Measurements from ENCODE around the gene BCL11B.

BCL11B gene

DNA sequence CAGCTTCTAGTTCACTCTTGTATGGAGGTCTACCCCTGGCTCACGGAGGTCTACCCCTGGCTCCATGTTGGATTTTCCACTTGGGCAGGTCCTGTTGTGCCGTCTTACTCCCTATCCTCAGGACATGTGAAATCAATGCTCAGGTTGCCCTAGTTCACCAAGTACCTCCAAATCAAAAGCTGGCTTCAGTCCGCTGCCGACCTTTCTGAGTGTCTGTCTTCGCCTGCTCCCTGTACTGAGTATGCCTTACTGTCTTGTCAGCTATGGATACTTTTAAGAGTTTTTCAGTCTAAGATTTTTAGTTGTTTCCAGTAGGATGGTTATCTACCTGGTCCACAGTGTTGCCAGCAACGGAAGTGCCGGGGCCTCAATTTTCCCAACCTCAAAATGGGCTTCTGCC lies 40.1 kb upstream of the BCL11B start:
- ATAC-seq, result no peak
- no peak for TF ChIP-seq OSR1 (CRISPR knock-in tag; IDR thresholded peaks at IDR 0.05)

DNA sequence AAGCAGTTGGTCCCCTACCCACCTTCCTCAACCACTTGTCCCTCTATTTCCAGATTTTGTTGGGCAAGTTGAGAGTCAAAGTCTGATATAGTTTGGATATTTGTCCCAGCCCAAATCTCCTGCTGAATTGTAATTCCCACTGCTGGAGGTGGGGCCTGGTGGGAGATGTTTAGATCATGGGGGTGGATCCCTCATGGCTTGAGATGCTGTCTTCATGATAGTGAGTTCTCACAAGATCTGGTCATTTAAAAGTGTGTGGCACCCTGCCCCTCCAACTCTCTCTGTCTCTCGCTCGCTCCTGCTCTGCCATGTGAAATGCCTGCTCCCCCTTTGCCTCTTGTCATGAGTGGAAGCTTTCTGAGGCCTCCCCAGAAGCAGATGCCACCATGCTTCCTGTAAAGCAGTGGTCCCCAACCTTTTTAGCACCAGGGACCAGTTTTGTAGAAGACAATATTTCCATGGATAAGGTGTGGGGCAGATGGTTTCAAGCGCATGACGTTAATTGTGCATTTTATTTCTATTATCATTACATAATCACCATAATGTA lies 37.3 kb upstream of the BCL11B start:
- no peak for ATAC-seq
- TF ChIP-seq ISL1 (CRISPR knock-in tag; IDR thresholded peaks at IDR 0.05) (no peak), SNAI2 (CRISPR knock-in tag; IDR thresholded peaks at IDR 0.05) (no peak), TCF4 (CRISPR knock-in tag; IDR thresholded peaks at IDR 0.05; ENCODE audit: borderline replicate concordance) (no peak), OSR1 (CRISPR knock-in tag; IDR thresholded peaks at IDR 0.05) (no peak), GLIS3 (CRISPR knock-in tag; IDR thresholded peaks at IDR 0.05) (no peak), ZC3H10 (CRISPR knock-in tag; IDR thresholded peaks at IDR 0.05) (no peak), ZNF565 (CRISPR knock-in tag; conservative IDR thresholded peaks at IDR 0.05; ENCODE audit: low read depth) (no peak), ZNF70 (CRISPR knock-in tag; IDR thresholded peaks at IDR 0.05) (no peak), RARB (CRISPR knock-in tag; IDR thresholded peaks at IDR 0.05) (no peak), CSDC2 (CRISPR knock-in tag; IDR thresholded peaks at IDR 0.05) (no peak), PPARA (CRISPR knock-in tag; IDR thresholded peaks at IDR 0.05; ENCODE audit: borderline replicate concordance) (no peak)
- TF ChIP-seq, protein P1, sequence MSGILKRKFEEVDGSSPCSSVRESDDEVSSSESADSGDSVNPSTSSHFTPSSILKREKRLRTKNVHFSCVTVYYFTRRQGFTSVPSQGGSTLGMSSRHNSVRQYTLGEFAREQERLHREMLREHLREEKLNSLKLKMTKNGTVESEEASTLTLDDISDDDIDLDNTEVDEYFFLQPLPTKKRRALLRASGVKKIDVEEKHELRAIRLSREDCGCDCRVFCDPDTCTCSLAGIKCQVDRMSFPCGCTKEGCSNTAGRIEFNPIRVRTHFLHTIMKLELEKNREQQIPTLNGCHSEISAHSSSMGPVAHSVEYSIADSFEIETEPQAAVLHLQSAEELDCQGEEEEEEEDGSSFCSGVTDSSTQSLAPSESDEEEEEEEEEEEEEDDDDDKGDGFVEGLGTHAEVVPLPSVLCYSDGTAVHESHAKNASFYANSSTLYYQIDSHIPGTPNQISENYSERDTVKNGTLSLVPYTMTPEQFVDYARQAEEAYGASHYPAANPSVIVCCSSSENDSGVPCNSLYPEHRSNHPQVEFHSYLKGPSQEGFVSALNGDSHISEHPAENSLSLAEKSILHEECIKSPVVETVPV (CRISPR knock-in tag; IDR thresholded peaks at IDR 0.05), result no peak
- TF ChIP-seq, protein P2, sequence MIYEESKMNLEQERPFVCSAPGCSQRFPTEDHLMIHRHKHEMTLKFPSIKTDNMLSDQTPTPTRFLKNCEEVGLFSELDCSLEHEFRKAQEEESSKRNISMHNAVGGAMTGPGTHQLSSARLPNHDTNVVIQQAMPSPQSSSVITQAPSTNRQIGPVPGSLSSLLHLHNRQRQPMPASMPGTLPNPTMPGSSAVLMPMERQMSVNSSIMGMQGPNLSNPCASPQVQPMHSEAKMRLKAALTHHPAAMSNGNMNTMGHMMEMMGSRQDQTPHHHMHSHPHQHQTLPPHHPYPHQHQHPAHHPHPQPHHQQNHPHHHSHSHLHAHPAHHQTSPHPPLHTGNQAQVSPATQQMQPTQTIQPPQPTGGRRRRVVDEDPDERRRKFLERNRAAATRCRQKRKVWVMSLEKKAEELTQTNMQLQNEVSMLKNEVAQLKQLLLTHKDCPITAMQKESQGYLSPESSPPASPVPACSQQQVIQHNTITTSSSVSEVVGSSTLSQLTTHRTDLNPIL (CRISPR knock-in tag; IDR thresholded peaks at IDR 0.05; ENCODE audit: low read depth), result no peak

DNA sequence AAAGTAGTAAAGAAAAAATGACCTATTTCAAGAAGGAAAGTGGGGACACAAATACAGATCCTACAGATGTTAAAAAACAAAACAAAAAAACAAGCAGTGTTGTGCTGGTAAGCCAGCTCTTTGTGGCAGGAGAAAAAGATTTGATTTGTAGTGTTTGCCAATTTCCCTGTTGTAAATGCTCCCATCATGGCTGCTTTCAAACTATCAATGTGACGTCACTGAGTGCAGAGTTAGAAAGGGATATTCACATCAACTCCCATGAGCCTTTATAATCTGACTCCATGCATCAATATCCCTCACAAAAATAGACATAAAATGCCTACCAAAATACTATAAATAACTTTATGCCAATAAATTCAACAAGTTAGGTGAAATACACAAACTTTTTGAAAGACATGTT lies 32.2 kb upstream of the BCL11B start:
- ATAC-seq, result no peak
- TF ChIP-seq ZFP30 (CRISPR knock-in tag; IDR thresholded peaks at IDR 0.05) (no peak), ARNTL (CRISPR knock-in tag; IDR thresholded peaks at IDR 0.05; ENCODE audit: borderline replicate concordance, low read depth) (no peak)

DNA sequence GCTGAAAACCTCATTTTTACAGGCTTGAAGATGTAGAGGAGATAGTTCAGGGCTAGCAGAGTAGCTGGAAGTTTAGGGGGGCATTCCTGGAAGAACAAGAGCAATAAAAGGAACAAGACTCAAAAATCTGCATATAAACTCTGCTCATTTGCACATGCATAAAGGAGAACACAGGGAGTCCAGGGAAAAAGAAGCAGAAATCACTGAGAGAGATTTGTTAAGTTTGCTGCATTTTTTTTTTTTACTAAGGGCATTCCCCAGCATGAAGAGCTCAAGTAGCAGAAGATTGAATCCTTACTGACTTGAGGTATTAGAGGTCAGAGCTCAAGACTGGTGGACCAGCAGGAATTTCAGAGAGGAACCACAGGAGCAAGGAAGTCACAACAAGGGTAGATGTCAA lies 28.2 kb upstream of the BCL11B start:
- ATAC-seq, result no peak
- TF ChIP-seq ZNF565 (CRISPR knock-in tag; conservative IDR thresholded peaks at IDR 0.05; ENCODE audit: low read depth), result no peak
- no peak for TF ChIP-seq ZNF70 (CRISPR knock-in tag; IDR thresholded peaks at IDR 0.05)
- TF ChIP-seq, protein P1 (CRISPR knock-in tag; IDR thresholded peaks at IDR 0.05), result no peak
- no peak for TF ChIP-seq PPARA (CRISPR knock-in tag; IDR thresholded peaks at IDR 0.05; ENCODE audit: borderline replicate concordance)
- no peak for TF ChIP-seq ZFP3 (CRISPR knock-in tag; IDR thresholded peaks at IDR 0.05)

DNA sequence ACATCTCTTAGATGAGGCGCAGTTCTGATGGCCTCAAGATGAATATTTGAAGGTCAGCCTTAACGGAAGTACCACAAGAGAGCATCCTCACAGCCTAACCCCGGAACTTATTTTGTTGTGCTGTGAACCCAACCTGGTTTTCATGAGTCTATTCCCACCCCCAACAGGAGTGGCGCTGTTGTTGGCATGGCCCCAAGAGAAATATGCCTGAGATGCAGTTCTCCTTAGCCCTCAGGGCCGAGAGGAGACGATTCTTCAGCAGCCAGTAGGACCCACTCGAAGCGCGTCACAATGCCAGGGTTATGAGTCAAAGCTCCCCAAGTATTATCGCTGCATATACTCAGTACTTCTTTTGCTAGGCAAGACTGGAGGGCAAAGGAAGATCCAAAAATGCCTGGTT lies 24.5 kb upstream of the BCL11B start:
- no peak for TF ChIP-seq TCF4 (CRISPR knock-in tag; IDR thresholded peaks at IDR 0.05; ENCODE audit: borderline replicate concordance)
- TF ChIP-seq ZFP30 (CRISPR knock-in tag; IDR thresholded peaks at IDR 0.05), result no peak
- TF ChIP-seq ARNTL (CRISPR knock-in tag; IDR thresholded peaks at IDR 0.05; ENCODE audit: borderline replicate concordance, low read depth), result no peak
- TF ChIP-seq ZFP3 (CRISPR knock-in tag; IDR thresholded peaks at IDR 0.05), result no peak
- no peak for TF ChIP-seq CSDC2 (CRISPR knock-in tag; IDR thresholded peaks at IDR 0.05)
- TF ChIP-seq BACH2 (CRISPR knock-in tag; IDR thresholded peaks at IDR 0.05; ENCODE audit: borderline replicate concordance), result no peak
- TF ChIP-seq ZNF8 (CRISPR knock-in tag; IDR thresholded peaks at IDR 0.05), result no peak
- TF ChIP-seq OSR1 (CRISPR knock-in tag; IDR thresholded peaks at IDR 0.05), result no peak
- no peak for TF ChIP-seq TOX (CRISPR knock-in tag; IDR thresholded peaks at IDR 0.05; ENCODE audit: borderline replicate concordance)
- TF ChIP-seq SNAI2 (CRISPR knock-in tag; IDR thresholded peaks at IDR 0.05), result no peak
- no peak for TF ChIP-seq ESRRG (CRISPR knock-in tag; IDR thresholded peaks at IDR 0.05)
- TF ChIP-seq PPARA (CRISPR knock-in tag; IDR thresholded peaks at IDR 0.05; ENCODE audit: borderline replicate concordance), result no peak
- TF ChIP-seq GLIS3 (CRISPR knock-in tag; IDR thresholded peaks at IDR 0.05), result no peak
- TF ChIP-seq, protein P1 (CRISPR knock-in tag; IDR thresholded peaks at IDR 0.05), result no peak
- TF ChIP-seq ZC3H10 (CRISPR knock-in tag; IDR thresholded peaks at IDR 0.05), result no peak
- TF ChIP-seq ZNF565 (CRISPR knock-in tag; conservative IDR thresholded peaks at IDR 0.05; ENCODE audit: low read depth), result no peak
- TF ChIP-seq, protein P3, sequence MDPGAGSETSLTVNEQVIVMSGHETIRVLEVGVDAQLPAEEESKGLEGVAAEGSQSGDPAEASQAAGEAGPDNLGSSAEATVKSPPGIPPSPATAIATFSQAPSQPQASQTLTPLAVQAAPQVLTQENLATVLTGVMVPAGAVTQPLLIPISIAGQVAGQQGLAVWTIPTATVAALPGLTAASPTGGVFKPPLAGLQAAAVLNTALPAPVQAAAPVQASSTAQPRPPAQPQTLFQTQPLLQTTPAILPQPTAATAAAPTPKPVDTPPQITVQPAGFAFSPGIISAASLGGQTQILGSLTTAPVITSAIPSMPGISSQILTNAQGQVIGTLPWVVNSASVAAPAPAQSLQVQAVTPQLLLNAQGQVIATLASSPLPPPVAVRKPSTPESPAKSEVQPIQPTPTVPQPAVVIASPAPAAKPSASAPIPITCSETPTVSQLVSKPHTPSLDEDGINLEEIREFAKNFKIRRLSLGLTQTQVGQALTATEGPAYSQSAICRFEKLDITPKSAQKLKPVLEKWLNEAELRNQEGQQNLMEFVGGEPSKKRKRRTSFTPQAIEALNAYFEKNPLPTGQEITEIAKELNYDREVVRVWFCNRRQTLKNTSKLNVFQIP (CRISPR knock-in tag; IDR thresholded peaks at IDR 0.05; ENCODE audit: borderline replicate concordance, low read depth), result no peak
- no peak for TF ChIP-seq ISL1 (CRISPR knock-in tag; IDR thresholded peaks at IDR 0.05)
- ATAC-seq, result no peak
